Natural killer cell (primary cell): ENCODE measurements around the gene PHLPP1. TPM values are rescaled to one million over a fixed set of nuclear protein-coding genes. Genes with fewer than 3 reads are reported as not detected.

ENCODE experiments used
- ATAC-seq, 3 donors: fragments of 150-1000 bp in 2 of 3; fragments of 200-7000 bp in 1 of 3; cut with Tn5 transposase; 1 replicate in 1 of 3; 2 replicates in 2 of 3; pipeline ENCODE4 v1.10.0; 2021; ENCODE audit warnings: mild to moderate bottlenecking in 2 of 3, moderate library complexity in 2 of 3
- DNase-seq, 2 donors: peaks; one replicate each; pipeline versions ENCODE4 v3.0.0 to v3.0.0-alpha.2; 2013 to 2021; ENCODE audit warnings: mixed read lengths in 1 of 2
- H3K27ac ChIP-seq: one replicate; pipeline ENCODE4 v1.5.1; 2013; ENCODE audit warnings: mild to moderate bottlenecking, low read length
- H3K27me3 ChIP-seq: one replicate; pipeline ENCODE4 v1.6.1; 2013; ENCODE audit warnings: low read length; ENCODE audit not compliant: control insufficient read depth, insufficient read depth
- H3K36me3 ChIP-seq: one replicate; pipeline ENCODE4 v1.6.1; 2013; ENCODE audit warnings: low read length; ENCODE audit not compliant: control insufficient read depth, insufficient read depth
- H3K4me1 ChIP-seq: one replicate; pipeline ENCODE4 v1.6.1; 2013; ENCODE audit warnings: low read length; ENCODE audit not compliant: control insufficient read depth, insufficient read depth
- H3K4me3 ChIP-seq: one replicate; pipeline ENCODE4 v1.5.1; 2013; ENCODE audit warnings: low read length
- H3K9me3 ChIP-seq: one replicate; pipeline ENCODE4 v1.6.1; 2013; ENCODE audit warnings: low read length; ENCODE audit not compliant: control insufficient read depth, insufficient read depth
- H3K27ac Mint-ChIP-seq, 2 donors: one replicate each; pipeline ENCODE4 v1.8.0; 2022; ENCODE audit warnings: mild to moderate bottlenecking in 2 of 2, mixed read lengths in 2 of 2, moderate library complexity in 1 of 2
- H3K27me3 Mint-ChIP-seq, 2 donors: one replicate each; pipeline ENCODE4 v1.8.0; 2022; ENCODE audit warnings: low read depth in 2 of 2, mixed read lengths in 2 of 2
- H3K36me3 Mint-ChIP-seq: one replicate; pipeline ENCODE4 v1.8.0; 2022; ENCODE audit warnings: mixed read lengths
- H3K4me1 Mint-ChIP-seq, 2 donors: one replicate each; pipeline ENCODE4 v1.8.0; 2022; ENCODE audit warnings: mixed read lengths in 2 of 2
- H3K4me3 Mint-ChIP-seq: one replicate; pipeline ENCODE4 v1.8.0; 2022; ENCODE audit warnings: mild to moderate bottlenecking, moderate library complexity, mixed read lengths
- H3K9me3 Mint-ChIP-seq, 2 donors: one replicate each; pipeline ENCODE4 v1.8.0; 2022; ENCODE audit warnings: mixed read lengths in 2 of 2
- WGBS: methylation state at CpG from one replicate; pipeline ENCODE4 v1.1.7; 2013; ENCODE audit warnings: missing lambda C conversion rate; ENCODE audit not compliant: insufficient coverage; 5-methylcytosine and 5-hydroxymethylcytosine counted together
- intact Hi-C: fragments of 100-400 bp; cut with micrococcal nuclease; formaldehyde crosslinking; loops from one replicate; pipeline ENCODE4 v1.14.2; 2022
- total RNA-seq, 4 donors: library from RNA; stranded (reverse); fragments of 120-200 nt in 1 of 4; gene quantifications; one replicate each; pipeline versions ENCODE4 v1.2.3 to v1.2.4, GENCODE V29; 2013 to 2022
- TF ChIP-seq, protein P1 (sequence below): fragments of 200-600 bp; IDR thresholded peaks from one replicate; pipeline ENCODE4 v1.8.0; 2022; ENCODE audit warnings: antibody characterized with exemption

The PHLPP1 gene
- total RNA-seq, 3 donors from 2014 or later (not counting 1 experiment from before 2014, with no cell fraction given), result 12.1 to 14.8 (median 12.2) TPM

DNA sequence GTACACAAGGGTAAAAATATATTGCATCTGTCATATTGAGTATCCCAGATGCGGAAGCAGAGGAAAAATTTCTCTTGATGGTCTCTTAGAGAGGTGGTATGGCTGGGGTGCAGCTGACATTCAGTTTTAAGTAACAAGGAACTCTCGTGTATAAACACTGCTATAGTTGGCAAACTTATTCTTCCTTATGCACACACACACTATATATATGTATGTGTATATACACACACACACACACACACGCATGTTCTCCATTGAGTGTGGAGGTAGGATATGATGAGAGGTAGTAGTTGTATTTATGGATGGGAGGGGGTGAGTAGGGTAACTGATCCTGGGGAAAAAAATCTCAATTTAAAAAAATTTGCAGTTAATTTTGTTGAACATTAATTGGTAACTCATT is 10.6 kb downstream of the PHLPP1 start:
- Histone ChIP-seq H3K9me3 (no peaks in the 10 kb centered on the region), H3K4me1 (no peaks in the 10 kb centered on the region), H3K27ac (no peak overlapping the region), H3K4me3 (no peak overlapping the region), H3K27me3 (no peaks in the 10 kb centered on the region), H3K36me3 (no peaks in the 10 kb centered on the region)
- TF ChIP-seq, protein P1, sequence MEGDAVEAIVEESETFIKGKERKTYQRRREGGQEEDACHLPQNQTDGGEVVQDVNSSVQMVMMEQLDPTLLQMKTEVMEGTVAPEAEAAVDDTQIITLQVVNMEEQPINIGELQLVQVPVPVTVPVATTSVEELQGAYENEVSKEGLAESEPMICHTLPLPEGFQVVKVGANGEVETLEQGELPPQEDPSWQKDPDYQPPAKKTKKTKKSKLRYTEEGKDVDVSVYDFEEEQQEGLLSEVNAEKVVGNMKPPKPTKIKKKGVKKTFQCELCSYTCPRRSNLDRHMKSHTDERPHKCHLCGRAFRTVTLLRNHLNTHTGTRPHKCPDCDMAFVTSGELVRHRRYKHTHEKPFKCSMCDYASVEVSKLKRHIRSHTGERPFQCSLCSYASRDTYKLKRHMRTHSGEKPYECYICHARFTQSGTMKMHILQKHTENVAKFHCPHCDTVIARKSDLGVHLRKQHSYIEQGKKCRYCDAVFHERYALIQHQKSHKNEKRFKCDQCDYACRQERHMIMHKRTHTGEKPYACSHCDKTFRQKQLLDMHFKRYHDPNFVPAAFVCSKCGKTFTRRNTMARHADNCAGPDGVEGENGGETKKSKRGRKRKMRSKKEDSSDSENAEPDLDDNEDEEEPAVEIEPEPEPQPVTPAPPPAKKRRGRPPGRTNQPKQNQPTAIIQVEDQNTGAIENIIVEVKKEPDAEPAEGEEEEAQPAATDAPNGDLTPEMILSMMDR, result no peak
- ATAC-seq, result no peak
- 63% methylated on average over 1 of the region's 3 CpGs for WGBS
- no peak overlapping the region for H3K4me3 Mint-ChIP-seq
- no peak for DNase-seq
- intact Hi-C loops, result no loop called here
- H3K36me3 Mint-ChIP-seq, result no peaks in the 10 kb centered on the region
- peaks cover 0 to 2% of the 10 kb centered on the region in 2 donors for H3K27me3 Mint-ChIP-seq
- H3K4me1 Mint-ChIP-seq, result peaks cover 0 to 4% of the 10 kb centered on the region in 2 donors
- no peaks in the 10 kb centered on the region for H3K9me3 Mint-ChIP-seq
- no peak overlapping the region for H3K27ac Mint-ChIP-seq

DNA sequence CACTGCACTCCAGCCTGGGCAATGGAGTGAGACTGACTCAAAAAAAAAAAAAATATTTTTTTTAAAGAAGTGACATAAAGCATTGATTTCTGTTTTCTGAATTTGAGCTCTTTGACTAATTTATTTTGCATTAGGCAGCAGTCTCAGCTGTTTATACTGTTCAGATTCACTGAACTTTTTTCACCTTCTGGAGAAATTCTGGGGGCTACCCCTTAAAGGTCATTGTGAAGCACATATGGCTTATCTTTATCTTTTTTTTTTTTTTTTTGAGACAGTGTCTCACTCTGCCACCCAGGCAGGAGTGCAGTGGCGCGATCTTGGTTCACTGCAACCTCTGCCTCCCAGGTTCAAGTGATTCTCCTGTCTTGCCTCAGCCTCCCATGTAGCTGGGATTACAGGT is 12.9 kb downstream of the PHLPP1 start:
- Mint-ChIP-seq H3K27ac (no peak overlapping the region), H3K4me1 (peaks cover 4 to 5% of the 10 kb centered on the region in 2 donors), H3K4me3 (no peak overlapping the region), H3K27me3 (peaks cover 0 to 2% of the 10 kb centered on the region in 2 donors), H3K36me3 (peaks cover 8% of the 10 kb centered on the region), H3K9me3 (no peaks in the 10 kb centered on the region)
- no peaks in the 10 kb centered on the region for H3K4me1 ChIP-seq
- ATAC-seq (no peak), DNase-seq (no peak)
- H3K4me3 ChIP-seq, result no peak overlapping the region
- TF ChIP-seq, protein P1, result no peak
- intact Hi-C loops, result no loop called here
- H3K36me3 ChIP-seq, result no peaks in the 10 kb centered on the region
- WGBS, result 100% methylated on average over 2 of the region's 2 CpGs
- H3K9me3 ChIP-seq, result no peaks in the 10 kb centered on the region
- no peaks in the 10 kb centered on the region for H3K27me3 ChIP-seq
- no peak overlapping the region for H3K27ac ChIP-seq

DNA sequence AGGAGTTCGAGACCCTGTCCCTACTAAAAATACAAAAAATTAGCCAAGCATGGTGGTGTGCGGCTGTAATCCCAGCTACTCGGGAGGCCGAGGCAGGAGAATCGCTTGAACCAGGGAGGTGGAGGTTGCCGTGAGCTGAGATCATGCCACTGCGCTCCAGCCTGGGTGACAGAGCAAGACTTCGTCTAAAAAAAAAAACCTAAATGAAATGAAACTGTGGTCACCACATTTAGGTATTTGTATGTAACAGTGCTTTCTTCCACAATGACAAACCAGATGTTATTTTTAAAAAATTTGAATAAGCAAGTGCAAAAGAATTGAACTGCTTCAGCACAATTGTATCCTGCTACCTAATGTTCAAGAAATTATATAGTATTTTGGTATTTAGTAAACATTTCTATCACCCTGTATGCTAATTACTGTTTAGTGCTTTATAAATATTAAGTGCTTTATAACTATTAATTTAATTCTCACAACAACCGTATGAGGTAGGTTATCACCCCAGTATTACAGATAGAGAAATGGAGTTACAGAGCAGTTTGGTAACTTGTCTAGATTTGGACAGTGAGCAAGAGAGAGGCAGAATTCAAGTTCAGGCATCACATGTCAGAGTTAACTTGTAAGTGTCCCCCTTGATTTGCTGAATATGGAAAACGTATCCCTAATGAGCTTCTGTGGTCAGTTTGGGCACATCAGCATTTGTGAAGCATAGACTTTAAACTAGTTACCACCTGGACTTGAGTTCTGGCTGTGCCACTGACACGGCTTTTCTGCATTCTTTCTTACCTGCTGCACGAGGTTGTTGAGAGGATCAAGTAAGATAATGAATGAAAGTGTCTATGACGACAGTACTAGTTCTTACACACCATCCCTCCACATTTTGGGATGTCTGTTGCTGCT is 14.4 kb downstream of the PHLPP1 start:
- 91% methylated on average over 12 of the region's 13 CpGs for WGBS
- no peak for ATAC-seq
- Histone ChIP-seq H3K4me1 (no peaks in the 10 kb centered on the region), H3K4me3 (no peak overlapping the region), H3K9me3 (no peaks in the 10 kb centered on the region), H3K36me3 (no peaks in the 10 kb centered on the region), H3K27me3 (no peaks in the 10 kb centered on the region), H3K27ac (no peak overlapping the region)
- H3K4me1 Mint-ChIP-seq, result peaks cover under 1 to 5% of the 10 kb centered on the region in 2 donors
- intact Hi-C loops, result no loop called here
- H3K9me3 Mint-ChIP-seq, result no peaks in the 10 kb centered on the region
- H3K36me3 Mint-ChIP-seq, result peaks cover 8% of the 10 kb centered on the region
- H3K4me3 Mint-ChIP-seq, result no peak overlapping the region
- no peaks in the 10 kb centered on the region for H3K27me3 Mint-ChIP-seq
- H3K27ac Mint-ChIP-seq, result no peak overlapping the region
- TF ChIP-seq, protein P1, result no peak
- DNase-seq, result no peak
